ENCODE measurements around the gene NCAM1. TPM values are rescaled to one million over a fixed set of nuclear protein-coding genes. Genes with fewer than 3 reads are reported as not detected.

Gene NCAM1
- total and polyA plus RNA-seq, 2 of the 13 experiments (the other 11 are each of a cell fraction or from before 2014, with no cell fraction given) = 0.05 TPM; not detected in 1

GRCh38 chr11:113106507-113106906 is 145.3 kb downstream of the NCAM1 start:
- H4K20me1 ChIP-seq (ENCODE audit: insufficient read depth, low read length) = no peaks in the 10 kb centered on the region
- no peak overlapping the region for H3K9ac ChIP-seq (ENCODE audit: insufficient read depth, low read depth, low read length)
- no peak overlapping the region for H2AFZ ChIP-seq (ENCODE audit: low read length)
- no peak overlapping the region for H3K4me2 ChIP-seq (ENCODE audit: low read depth, low read length)
- intact Hi-C loops (cut with micrococcal nuclease; ENCODE audit: unreplicated experiment) = no loop called here
- 0% methylated on average over 2 of the region's 2 CpGs for WGBS (ENCODE audit: low lambda C conversion rate)
- ChIA-PET POLR2A (no interaction called here), CTCF (ENCODE audit: low intra/inter-chr PET ratio, low total read pairs) (no interaction called here)
- no peaks in the 10 kb centered on the region for H3K4me1 ChIP-seq (ENCODE audit: insufficient read depth, low read length)
- DNase-seq (ENCODE audit: low spot score) (no peak), FAIRE-seq (no peak), ATAC-seq (no peak)
- H3K36me3 ChIP-seq (replicated peaks in 1 of 2; ENCODE audit: control insufficient read depth in 1 of 2, insufficient read depth in 2 of 2, low read length in 2 of 2) = no peaks in the 10 kb centered on the region
- H3K79me2 ChIP-seq (ENCODE audit: insufficient read depth, low read length) = no peaks in the 10 kb centered on the region
- in situ Hi-C loops (cut with HindIII; ENCODE audit: extremely low pct_ligation_motif_present, low pct_unique_long_range_greater_than_20kb) = no loop called here
- no TSS peak for BruUV-seq (replicated peaks)
- H3K9me3 ChIP-seq (ENCODE audit: low read length) = no peaks in the 10 kb centered on the region
- no peaks in the 10 kb centered on the region for H3K27me3 ChIP-seq (ENCODE audit: control insufficient read depth in 1 of 2, insufficient read depth in 2 of 2, low read length in 2 of 2)
- no peak for TF ChIP-seq KLF13 (CRISPR knock-in tag; IDR thresholded peaks at IDR 0.05)
- TF ChIP-seq ZNF703 (CRISPR knock-in tag; IDR thresholded peaks at IDR 0.05; ENCODE audit: borderline replicate concordance) = no peak
- TF ChIP-seq KLF15 (CRISPR knock-in tag; IDR thresholded peaks at IDR 0.05; ENCODE audit: borderline replicate concordance) = no peak
- TF ChIP-seq IRX3 (CRISPR knock-in tag; IDR thresholded peaks at IDR 0.05; ENCODE audit: borderline replicate concordance, low read depth) = no peak
- no peak for TF ChIP-seq DRAP1 (CRISPR knock-in tag; IDR thresholded peaks at IDR 0.05)
- TF ChIP-seq TMF1 (CRISPR knock-in tag; IDR thresholded peaks at IDR 0.05; ENCODE audit: low read depth) = no peak
- no peak for TF ChIP-seq ZNF75D (CRISPR knock-in tag; IDR thresholded peaks at IDR 0.05; ENCODE audit: borderline replicate concordance)
- TF ChIP-seq ZBTB7B (CRISPR knock-in tag; IDR thresholded peaks at IDR 0.05) = no peak
- TF ChIP-seq HNRNPL (IDR thresholded peaks at IDR 0.05; ENCODE audit: low read depth, low read length) = no peak
- TF ChIP-seq ZNF672 (CRISPR knock-in tag; IDR thresholded peaks at IDR 0.05) = no peak
- TF ChIP-seq ZBTB33 (CRISPR knock-in tag; IDR thresholded peaks at IDR 0.05) = no peak
- no peak overlapping the region for H3K27ac ChIP-seq (ENCODE audit: extremely low read length, insufficient read depth, low read length)
- H3K4me3 ChIP-seq (replicated peaks in 1 of 3; ENCODE audit: insufficient read depth in 1 of 3, low read depth in 2 of 3, low read length in 3 of 3) = no peak overlapping the region
